ENCODE data around the gene ACBD6. TPM values are rescaled to one million over a fixed set of nuclear protein-coding genes. Genes with fewer than 3 reads are reported as not detected.

ACBD6 gene
- total and polyA plus RNA-seq, 2 experiments from 2014 or later: 75.7 to 88.8 TPM

GRCh38 chr1:180239145-180240096 lies 263.0 kb downstream of the ACBD6 start:
- H3K9me2 ChIP-seq (ENCODE audit: insufficient read depth): no peaks in the 10 kb centered on the region
- no peaks in the 10 kb centered on the region for H4K20me1 ChIP-seq (replicated peaks; ENCODE audit: insufficient read depth)
- Mint-ChIP-seq H3K27ac (peak overlapping the region; percentile 90), H3K36me3 (ENCODE audit: low read depth) (no peaks in the 10 kb centered on the region), H3K4me3 (peak overlapping the region; percentile 77), H3K9me3 (no peaks in the 10 kb centered on the region), H3K27me3 (ENCODE audit: insufficient read depth, low read depth, poor library complexity) (peaks cover 45% of the 10 kb centered on the region), H3K4me1 (peaks cover 79% of the 10 kb centered on the region)
- H3K79me2 ChIP-seq (replicated peaks; ENCODE audit: insufficient read depth): no peaks in the 10 kb centered on the region
- peak; percentile 68 for DNase-seq (ENCODE audit: low spot score)
- H3K36me3 ChIP-seq (ENCODE audit: insufficient read depth): no peaks in the 10 kb centered on the region
- no peak overlapping the region for H2AFZ ChIP-seq
- peak; percentile 23 for ATAC-seq
- peak overlapping the region; percentile 83 for H3K27ac ChIP-seq (ENCODE audit: low read depth)
- peak overlapping the region; percentile 62 for H3K4me3 ChIP-seq
- H3K4me1 ChIP-seq (ENCODE audit: insufficient read depth): peaks cover 61% of the 10 kb centered on the region
- no peak for TF ChIP-seq EZH2phosphoT487 (IDR thresholded peaks at IDR 0.05; ENCODE audit: unreplicated experiment)
- no peak for TF ChIP-seq CTCF (conservative IDR thresholded peaks at IDR 0.05; ENCODE audit: low read depth in 2 of 2)
- TF ChIP-seq CREB1 (CRISPR knock-in tag; IDR thresholded peaks at IDR 0.05; ENCODE audit: low read depth): 0 out of 2 replicates have a peak, but pooled peaks have one; percentile 10
- no peak for TF ChIP-seq EZH2 (IDR thresholded peaks at IDR 0.05; ENCODE audit: low read depth, unreplicated experiment)
- TF ChIP-seq STAT1 (IDR thresholded peaks at IDR 0.05; ENCODE audit: unreplicated experiment): no peak
- no peak for TF ChIP-seq ZNF331 (CRISPR knock-in tag; IDR thresholded peaks at IDR 0.05; ENCODE audit: low read depth)
- TF ChIP-seq NANOG (IDR thresholded peaks at IDR 0.05; ENCODE audit: borderline replicate concordance): peak; percentile 58; the same call in 1 of the 2 replicates
- TF ChIP-seq ZNF462 (CRISPR knock-in tag; IDR thresholded peaks at IDR 0.05): no peak
- TF ChIP-seq POLR2AphosphoS5 (IDR thresholded peaks at IDR 0.05; ENCODE audit: low read depth): 0 out of 2 replicates have a peak, but pooled peaks have one; percentile 16
- peaks cover 24% of the 10 kb centered on the region for H3F3A ChIP-seq (replicated peaks; ENCODE audit: low read depth)
- H3K27me3 ChIP-seq (ENCODE audit: insufficient read depth): peaks cover 43% of the 10 kb centered on the region
- H3K4me2 ChIP-seq: peak overlapping the region; percentile 100
